GM12891 (cell line): ENCODE measurements around the gene PHF2.
"Not testable (repeated sequence)": the region's sequence is repeated elsewhere in the genome, so short reads cannot be mapped to it uniquely, and the experiment has no call there.

Experiments used
- DNase-seq: peaks from one replicate; pipeline ENCODE4 v3.0.0; 2011; ENCODE audit warnings: low spot score; ENCODE audit not compliant: insufficient read length
- FAIRE-seq: peaks from 2 replicates; lab custom pipeline; 2011; peaks lifted over from hg19 to GRCh38; lab: Jason Lieb, UNC
- PAX5 ChIP-seq: IDR thresholded peaks from 2 replicates; pipeline ENCODE4 v1.6.1; 2011; ENCODE audit warnings: low read length, moderate library complexity, mild to moderate bottlenecking; ENCODE audit not compliant: insufficient read depth, severe bottlenecking
- POLR2A ChIP-seq: IDR thresholded peaks from 2 replicates; pipeline ENCODE4 v1.6.1; 2011; ENCODE audit warnings: low read depth, low read length, control low read depth
- POLR2AphosphoS5 ChIP-seq: IDR thresholded peaks from 2 replicates; pipeline ENCODE4 v1.6.1; 2011; ENCODE audit warnings: low read depth, low read length, control low read depth
- POU2F2 ChIP-seq: IDR thresholded peaks from 2 replicates; pipeline ENCODE4 v1.6.1; 2011; ENCODE audit warnings: low read depth, mild to moderate bottlenecking, control low read depth, low read length, moderate library complexity
- SPI1 ChIP-seq: IDR thresholded peaks from 2 replicates; pipeline ENCODE4 v1.6.1; 2011; ENCODE audit warnings: low read depth, low read length, control low read depth
- TAF1 ChIP-seq: IDR thresholded peaks from 2 replicates; pipeline ENCODE4 v1.6.1; 2011; ENCODE audit warnings: low read depth, low read length, control low read depth

PHF2 gene

DNA sequence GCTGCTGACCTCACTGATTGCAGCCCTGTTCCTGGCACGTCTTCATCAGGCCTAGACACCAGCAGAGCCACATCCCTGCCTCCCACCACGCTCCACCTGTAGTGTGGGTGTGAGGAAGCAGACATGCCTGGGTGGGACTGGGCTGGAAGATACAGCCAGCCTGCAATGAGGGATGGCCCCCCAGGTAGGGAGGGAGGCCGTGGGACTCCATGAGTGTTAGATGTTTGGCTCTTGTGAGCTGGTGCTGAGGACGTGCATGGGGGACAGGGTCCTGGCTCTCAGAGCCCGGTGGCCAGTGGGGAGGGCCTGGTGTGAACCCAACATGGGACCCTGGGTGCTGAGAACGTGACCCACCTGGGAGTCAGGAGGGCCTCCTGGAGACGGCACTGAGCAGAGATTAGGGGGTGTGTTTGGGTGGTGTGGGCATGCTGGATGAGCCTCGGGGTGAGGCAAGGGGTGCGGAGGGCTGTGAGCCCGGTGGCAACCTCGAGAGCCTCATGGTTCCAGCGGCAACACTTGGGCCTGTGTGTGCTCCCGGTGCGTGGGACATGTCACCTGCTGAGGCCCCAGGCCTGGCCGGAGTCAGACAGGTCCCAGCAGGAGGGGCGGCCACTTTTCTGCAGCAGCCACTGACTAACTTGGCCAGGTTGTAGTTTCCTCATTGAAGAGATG, 87.6 kb downstream of the PHF2 start:
- FAIRE-seq (no peak), DNase-seq (no peak)
- no peak for TF ChIP-seq PAX5

DNA sequence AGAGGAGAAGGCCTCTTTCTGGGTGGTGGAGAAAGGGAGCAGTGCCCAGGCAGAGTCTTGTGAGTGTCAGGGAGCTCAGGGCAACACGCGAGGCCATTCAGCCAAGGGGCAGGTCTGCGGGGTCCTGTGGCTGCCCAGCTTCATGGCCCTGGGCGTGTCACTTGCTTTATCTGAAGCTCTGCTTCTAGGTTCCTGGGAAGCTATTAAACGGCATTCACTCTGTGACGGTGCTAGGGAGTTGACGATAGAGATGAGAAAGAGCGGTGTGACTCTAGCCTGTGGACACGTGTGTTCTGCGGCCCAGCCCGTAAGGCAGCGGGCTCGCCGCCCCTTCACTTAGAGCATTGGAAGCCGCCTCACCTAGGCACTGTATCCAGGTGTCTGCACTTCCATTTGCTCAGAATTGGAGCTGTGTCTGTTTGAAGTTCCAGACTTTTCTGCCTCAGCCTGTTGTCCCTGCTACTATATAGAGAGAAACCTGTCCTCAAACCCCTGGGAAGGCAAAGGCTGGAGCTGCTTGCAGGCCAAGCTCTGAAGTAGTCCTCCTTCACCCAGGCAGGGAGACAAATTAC, 88.3 kb downstream of the PHF2 start:
- no peak for DNase-seq
- no peak for FAIRE-seq

DNA sequence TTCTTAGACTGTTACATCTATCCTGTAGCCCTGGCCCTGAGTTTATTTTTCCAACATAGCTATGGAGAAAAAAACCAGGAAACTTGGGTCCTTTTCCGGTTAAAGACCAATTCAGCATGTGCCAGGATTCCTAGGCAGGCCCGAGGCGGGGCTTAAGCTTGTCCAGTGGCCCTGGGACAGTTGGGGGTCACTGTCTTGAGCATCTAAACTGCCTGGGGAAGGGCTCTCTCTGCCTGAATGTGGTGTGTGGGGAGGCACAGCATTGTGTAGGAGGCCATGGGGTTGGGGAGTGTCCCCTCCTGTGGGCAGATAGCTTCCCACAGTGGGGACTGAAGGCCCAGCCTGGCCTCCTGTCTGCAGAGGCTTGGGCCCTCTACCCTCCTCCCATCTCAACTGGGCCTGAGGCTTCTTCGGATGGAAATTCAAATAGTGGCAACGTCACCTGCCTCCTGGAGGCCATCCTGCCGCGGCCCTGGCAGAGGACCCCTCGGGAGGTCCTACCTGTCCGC, 88.8 kb downstream of the PHF2 start:
- TF ChIP-seq POLR2A (no peak), POU2F2 (no peak), PAX5 (no peak), TAF1 (no peak), SPI1 (no peak), POLR2AphosphoS5 (no peak)
- no peak for FAIRE-seq
- no peak for DNase-seq

More for the DNA sequence above, 88.3 kb downstream of the PHF2 start:
- TF ChIP-seq PAX5, result no peak
- TF ChIP-seq POLR2AphosphoS5, result no peak
- TF ChIP-seq TAF1, result no peak
- TF ChIP-seq POU2F2, result no peak
- no peak for TF ChIP-seq POLR2A
- TF ChIP-seq SPI1, result no peak

DNA sequence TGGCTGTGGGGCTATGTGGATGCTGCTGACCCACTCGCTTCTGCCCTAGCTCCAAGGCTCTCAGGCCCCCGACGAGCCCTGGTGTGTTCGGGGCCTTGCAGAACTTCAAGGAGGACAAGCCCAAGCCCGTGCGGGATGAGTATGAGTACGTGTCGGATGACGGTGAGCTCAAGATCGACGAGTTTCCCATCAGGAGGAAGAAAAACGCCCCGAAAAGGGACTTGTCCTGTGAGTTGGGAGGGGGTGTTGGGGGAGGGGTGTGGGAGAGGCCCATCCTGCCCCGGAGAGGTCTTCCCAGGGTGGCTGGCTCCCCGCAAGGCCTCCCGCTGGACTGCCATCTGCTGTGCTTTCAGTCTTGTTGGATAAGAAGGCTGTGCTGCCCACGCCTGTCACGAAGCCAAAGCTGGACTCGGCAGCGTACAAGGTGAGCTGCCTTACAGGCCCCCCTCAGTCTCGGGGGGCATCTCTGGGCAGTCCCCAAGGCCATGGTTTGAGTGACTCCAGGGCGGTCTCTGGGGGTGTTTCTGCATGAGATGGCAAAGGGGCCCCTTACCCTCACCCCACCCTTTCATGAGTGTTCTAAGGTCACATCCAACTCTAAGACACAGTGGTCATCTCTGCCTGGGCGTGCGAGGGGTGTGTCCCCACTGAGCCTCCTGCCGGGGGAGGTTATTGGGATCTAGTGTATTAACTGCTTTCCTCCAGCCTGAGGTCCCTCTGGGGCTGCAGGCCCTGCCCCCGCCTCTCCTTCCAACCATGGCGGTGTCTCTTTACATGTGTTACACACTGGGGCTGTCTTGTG, 89.5 kb downstream of the PHF2 start:
- TF ChIP-seq POU2F2, result no peak
- FAIRE-seq (no peak), DNase-seq (no peak)

DNA sequence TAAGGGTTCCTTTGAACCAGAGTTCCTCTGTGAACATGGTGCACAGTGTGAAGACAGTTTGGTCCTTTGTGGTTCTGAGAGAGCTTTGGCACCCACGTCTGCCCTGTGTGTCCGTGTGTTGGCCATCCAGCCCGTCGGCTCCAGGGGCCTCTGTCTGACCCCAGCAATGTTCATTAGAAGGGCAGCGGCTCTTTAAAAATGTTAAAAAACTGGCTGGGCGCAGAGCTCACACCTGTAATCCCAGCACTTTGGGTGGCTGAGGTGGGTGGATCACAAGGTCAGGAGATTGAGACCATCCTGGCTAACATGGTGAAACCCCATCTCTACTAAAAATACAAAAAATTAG, 90.0 kb downstream of the PHF2 start:
- DNase-seq, FAIRE-seq: not testable (repeated sequence)

DNA sequence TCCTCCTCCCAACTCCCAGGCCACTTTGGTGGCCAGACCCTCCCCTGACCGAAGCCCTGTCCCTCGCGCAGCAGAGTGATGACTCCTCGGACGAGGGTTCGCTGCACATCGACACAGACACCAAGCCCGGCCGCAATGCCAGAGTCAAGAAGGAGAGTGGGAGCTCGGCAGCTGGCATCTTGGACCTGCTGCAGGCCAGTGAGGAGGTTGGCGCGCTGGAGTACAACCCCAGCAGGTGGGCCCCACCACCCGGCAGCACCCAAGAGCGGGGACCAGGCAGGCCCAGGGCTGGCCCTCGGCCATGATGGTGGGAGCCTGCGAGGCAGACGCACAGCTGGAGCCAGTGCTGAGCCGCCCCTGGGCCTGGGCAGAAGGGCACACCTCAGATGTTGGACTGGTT, 90.6 kb downstream of the PHF2 start:
- TF ChIP-seq POLR2AphosphoS5 (no peak), TAF1 (no peak), POLR2A (no peak), POU2F2 (no peak), SPI1 (no peak), PAX5 (no peak)
- no peak for DNase-seq
- no peak for FAIRE-seq

DNA sequence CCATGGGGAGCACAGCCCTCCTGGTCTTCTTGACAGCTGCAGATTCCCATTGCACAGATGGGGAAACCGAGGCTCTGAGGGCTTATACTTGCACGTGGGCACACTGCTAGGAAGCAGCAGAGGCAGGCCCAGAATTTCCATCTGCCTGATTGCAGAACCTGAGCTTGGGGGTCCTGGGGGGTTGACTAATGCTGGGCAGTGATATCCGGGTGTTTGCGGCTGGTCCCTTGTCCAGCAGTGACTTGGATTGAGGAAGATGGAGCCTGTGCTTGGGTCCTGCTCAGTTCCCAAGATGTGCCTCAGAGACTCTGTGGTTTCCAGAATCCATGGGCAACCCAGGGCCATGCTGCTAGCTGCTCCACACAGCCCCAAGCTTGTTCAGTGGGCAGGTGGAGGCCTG, 91.2 kb downstream of the PHF2 start:
- FAIRE-seq (no peak), DNase-seq (no peak)
- TF ChIP-seq TAF1, result no peak

DNA sequence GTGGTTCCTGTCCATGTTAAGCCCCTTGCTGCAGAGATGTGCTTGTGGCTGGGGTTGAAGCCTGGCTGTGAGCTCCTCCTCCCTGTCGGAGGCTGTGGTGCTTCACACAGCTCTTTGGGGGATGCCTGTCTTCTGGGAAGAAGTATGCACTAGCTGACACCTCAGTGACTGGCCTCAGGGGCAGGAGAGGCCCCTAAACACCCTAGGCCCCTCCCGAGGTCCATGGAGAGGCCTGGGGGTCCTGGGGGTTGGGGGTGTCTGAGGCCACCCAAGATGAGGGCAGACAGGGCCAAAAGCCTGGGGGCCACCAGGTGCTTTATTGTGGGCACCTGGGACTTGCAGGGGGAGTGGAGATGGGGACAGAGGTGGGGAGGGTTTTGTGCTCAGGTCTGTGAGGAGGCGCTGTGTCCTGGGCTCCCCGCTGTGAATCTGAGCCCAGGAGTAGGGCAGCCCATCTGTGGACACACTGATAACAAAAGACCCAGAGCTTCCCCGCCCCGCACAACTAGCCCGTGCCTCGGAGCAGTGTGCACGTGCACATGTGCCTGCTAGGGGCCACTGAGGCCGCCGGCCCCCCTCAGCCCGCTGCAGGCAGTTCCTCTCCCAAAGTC, 92.0 kb downstream of the PHF2 start:
- no peak for TF ChIP-seq POLR2AphosphoS5
- TF ChIP-seq POLR2A, result no peak
- no peak for TF ChIP-seq SPI1
- no peak for TF ChIP-seq PAX5
- no peak for TF ChIP-seq POU2F2
- TF ChIP-seq TAF1, result no peak
- DNase-seq, result no peak
- no peak for FAIRE-seq

DNA sequence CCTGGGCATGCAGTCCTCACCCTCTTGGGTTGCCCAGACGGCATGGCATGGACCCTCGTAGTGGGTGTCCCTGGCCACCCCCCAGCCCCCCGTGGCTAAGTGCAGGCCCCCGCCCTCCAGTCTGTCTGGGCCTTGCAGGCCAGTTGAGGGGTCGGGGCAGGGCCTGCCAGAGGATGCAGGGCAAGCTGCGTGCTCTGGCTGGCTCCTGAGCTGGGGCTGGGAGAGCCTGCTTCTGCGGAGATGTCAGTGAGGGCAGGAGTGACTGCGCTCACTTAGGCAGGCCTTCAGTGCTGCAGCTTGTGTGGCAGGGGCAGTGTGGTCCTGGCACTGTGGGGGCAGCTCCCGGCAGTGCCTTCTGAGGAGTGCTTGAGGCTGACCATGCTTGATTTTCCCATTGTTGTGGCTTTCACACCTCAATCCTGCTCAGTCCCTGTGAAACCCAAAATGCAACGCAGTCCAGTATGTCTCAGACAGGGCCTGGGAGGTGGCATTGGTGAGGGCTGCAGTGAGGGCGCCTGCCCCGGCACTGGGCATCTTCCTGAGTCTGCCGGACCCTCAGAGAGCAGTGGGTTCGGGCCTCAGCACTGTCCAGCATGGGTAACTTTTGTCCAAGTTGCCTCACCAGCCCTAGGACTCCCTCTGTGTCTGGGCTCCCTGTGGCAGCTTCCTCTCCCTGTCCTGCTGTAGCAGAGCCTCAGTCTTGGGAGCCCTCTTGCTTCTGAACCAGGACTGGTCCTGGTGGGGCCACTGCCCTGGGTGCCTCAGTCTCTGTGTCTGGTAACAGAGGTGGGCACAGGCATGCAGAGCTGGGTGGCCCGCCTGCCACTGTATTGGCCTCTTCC, 93.0 kb downstream of the PHF2 start:
- FAIRE-seq (no peak), DNase-seq (no peak)
- TF ChIP-seq PAX5 (no peak), POU2F2 (no peak), SPI1 (no peak), TAF1 (no peak), POLR2AphosphoS5 (no peak), POLR2A (no peak)

DNA sequence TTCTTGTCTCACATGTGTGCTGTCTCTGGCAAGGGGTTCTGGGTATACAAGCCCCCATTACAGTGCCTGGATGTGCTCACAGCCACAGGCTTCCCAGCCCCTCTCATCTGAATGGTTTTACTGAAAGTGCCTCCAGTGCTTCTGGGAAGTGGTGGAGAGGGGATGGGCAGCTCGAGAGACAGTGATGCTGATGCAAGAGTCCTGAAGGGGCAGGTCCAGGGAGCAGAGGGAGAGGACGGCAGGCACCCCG, 93.5 kb downstream of the PHF2 start:
- TF ChIP-seq POLR2A (no peak), TAF1 (no peak), POLR2AphosphoS5 (no peak), POU2F2 (no peak)
- FAIRE-seq (no peak), DNase-seq (no peak)
